Loucy (cell line): ENCODE data around the gene RPS24.

Experiments used
- H2AFZ ChIP-seq: fragments of 200-600 bp; sonication (generic); 2 replicates; pipeline ENCODE4 v1.6.0; 2016; ENCODE audit warnings: antibody characterized with exemption, mild to moderate bottlenecking, low read length, moderate library complexity
- H3F3A ChIP-seq: fragments of 200-600 bp; 2 replicates; pipeline ENCODE4 v1.6.0; 2016; ENCODE audit warnings: antibody characterized with exemption, low read depth, mild to moderate bottlenecking
- H3K27me3 ChIP-seq: fragments of 200-600 bp; sonication (generic); 2 replicates; pipeline ENCODE4 v1.6.1; 2014; ENCODE audit warnings: low read length, mild to moderate bottlenecking; ENCODE audit not compliant: insufficient read depth, poor library complexity, severe bottlenecking
- H3K36me3 ChIP-seq: fragments of 200-600 bp; sonication (generic); 2 replicates; pipeline ENCODE4 v1.6.1; 2016; ENCODE audit warnings: low read length; ENCODE audit not compliant: insufficient read depth
- H3K4me1 ChIP-seq: fragments of 200-600 bp; sonication (generic); 2 replicates; pipeline ENCODE4 v1.5.1; 2014; ENCODE audit warnings: low read length, mild to moderate bottlenecking; ENCODE audit not compliant: insufficient read depth, poor library complexity, severe bottlenecking
- H3K4me2 ChIP-seq: fragments of 200-600 bp; sonication (generic); 2 replicates; pipeline ENCODE4 v1.6.0; 2014; ENCODE audit warnings: antibody characterized with exemption, low read length, low read depth, mild to moderate bottlenecking; ENCODE audit not compliant: poor library complexity, severe bottlenecking
- H3K4me3 ChIP-seq: fragments of 200-600 bp; sonication (generic); 2 replicates; pipeline ENCODE4 v1.5.1; 2014; ENCODE audit warnings: low read length, mild to moderate bottlenecking, mixed read lengths; ENCODE audit not compliant: poor library complexity, severe bottlenecking
- H3K79me2 ChIP-seq: fragments of 200-600 bp; sonication (generic); 2 replicates; pipeline ENCODE4 v1.6.1; 2014; ENCODE audit warnings: low read length; ENCODE audit not compliant: insufficient read depth
- H3K9ac ChIP-seq: fragments of 200-600 bp; sonication (generic); 2 replicates; pipeline ENCODE4 v1.6.0; 2014; ENCODE audit warnings: mild to moderate bottlenecking, low read depth, low read length, moderate library complexity; ENCODE audit not compliant: poor library complexity, severe bottlenecking
- H3K9me2 ChIP-seq: fragments of 200-600 bp; sonication (generic); replicated peaks from 2 replicates; pipeline ENCODE4 v1.6.1; 2016; ENCODE audit warnings: low read depth, low read length, mixed read lengths
- H3K9me3 ChIP-seq: fragments of 200-600 bp; sonication (generic); 2 replicates; pipeline ENCODE4 v1.6.1; 2014; ENCODE audit warnings: mild to moderate bottlenecking, antibody characterized with exemption, low read length, low read depth; ENCODE audit not compliant: insufficient read depth
- H4K20me1 ChIP-seq: fragments of 200-600 bp; sonication (generic); 2 replicates; pipeline ENCODE4 v1.6.0; 2014; ENCODE audit warnings: antibody characterized with exemption, low read length, mild to moderate bottlenecking; ENCODE audit not compliant: insufficient read depth, poor library complexity, severe bottlenecking
- EZH2phosphoT487 ChIP-seq: fragments of 200-600 bp; IDR thresholded peaks from 2 replicates; pipeline ENCODE4 v1.6.1; 2018; ENCODE audit warnings: antibody characterized with exemption, mild to moderate bottlenecking, moderate library complexity, borderline replicate concordance
- TF ChIP-seq, protein P1 (sequence below): fragments of 200-600 bp; sonication (generic); conservative IDR thresholded peaks from 2 replicates; pipeline ENCODE4 v1.5.1; 2014; ENCODE audit warnings: mild to moderate bottlenecking, antibody characterized with exemption, low read length

RPS24 gene

DNA sequence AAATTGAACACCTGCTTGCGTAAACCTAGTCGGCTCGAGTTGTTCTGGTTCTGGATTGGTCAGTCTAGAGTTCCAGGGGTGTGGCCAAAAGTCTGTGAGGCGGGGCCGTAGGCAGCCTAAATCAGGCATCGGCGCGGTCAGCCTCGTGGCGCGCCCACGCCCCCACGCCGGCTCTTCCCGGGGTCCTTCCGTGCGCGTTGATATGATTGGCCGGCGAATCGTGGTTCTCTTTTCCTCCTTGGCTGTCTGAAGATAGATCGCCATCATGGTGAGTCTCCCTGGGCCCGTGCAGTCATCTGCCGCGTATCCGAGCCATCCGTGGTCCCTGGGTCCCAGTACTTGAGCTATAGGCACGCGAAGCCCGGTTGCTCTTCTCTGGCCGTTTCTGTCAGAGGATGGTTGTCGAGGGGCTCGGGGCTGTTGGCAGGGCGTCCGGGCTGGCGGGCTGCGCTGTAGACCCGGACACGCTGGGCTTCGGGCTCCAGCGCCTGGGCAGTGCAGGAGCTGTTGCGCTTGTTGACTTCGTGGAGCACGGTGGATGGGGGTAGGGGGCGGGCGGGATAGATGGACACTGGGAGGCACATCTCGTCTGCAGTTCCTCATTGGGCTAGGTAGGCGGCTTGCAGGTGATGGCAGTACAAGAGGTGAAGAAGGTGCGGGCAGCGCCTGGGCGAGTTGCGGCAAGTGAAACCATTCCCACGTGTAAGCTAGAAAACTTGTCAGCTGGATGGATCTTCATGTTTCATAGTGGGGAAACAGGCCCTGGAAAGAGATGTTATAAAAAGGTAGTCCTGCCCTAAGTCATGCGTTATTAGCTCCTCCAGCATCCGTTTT is at the start of gene RPS24:
Gene RPS24 (plus strand): TSS at position 227 of the 834 bp plus-strand sequence. CDS start 39 bp downstream, at position 266.
- H3K4me1 ChIP-seq: peaks cover 51% of the 10 kb centered on the region
- H3K9me2 ChIP-seq: no peaks in the 10 kb centered on the region
- peak within 1 kb of the TSS; percentile 97 for H3K9ac ChIP-seq
- H3F3A ChIP-seq: 0 out of 2 replicates have a peak, but pooled peaks cover 3% of the 10 kb centered on the region
- peaks cover 10% of the 10 kb centered on the region for H3K27me3 ChIP-seq
- peak within 1 kb of the TSS; percentile 83 for H3K4me3 ChIP-seq
- H3K9me3 ChIP-seq: no peaks in the 10 kb centered on the region
- peaks cover 36% of the 10 kb centered on the region for H3K36me3 ChIP-seq
- no peak for TF ChIP-seq EZH2phosphoT487
- TF ChIP-seq, protein P1, sequence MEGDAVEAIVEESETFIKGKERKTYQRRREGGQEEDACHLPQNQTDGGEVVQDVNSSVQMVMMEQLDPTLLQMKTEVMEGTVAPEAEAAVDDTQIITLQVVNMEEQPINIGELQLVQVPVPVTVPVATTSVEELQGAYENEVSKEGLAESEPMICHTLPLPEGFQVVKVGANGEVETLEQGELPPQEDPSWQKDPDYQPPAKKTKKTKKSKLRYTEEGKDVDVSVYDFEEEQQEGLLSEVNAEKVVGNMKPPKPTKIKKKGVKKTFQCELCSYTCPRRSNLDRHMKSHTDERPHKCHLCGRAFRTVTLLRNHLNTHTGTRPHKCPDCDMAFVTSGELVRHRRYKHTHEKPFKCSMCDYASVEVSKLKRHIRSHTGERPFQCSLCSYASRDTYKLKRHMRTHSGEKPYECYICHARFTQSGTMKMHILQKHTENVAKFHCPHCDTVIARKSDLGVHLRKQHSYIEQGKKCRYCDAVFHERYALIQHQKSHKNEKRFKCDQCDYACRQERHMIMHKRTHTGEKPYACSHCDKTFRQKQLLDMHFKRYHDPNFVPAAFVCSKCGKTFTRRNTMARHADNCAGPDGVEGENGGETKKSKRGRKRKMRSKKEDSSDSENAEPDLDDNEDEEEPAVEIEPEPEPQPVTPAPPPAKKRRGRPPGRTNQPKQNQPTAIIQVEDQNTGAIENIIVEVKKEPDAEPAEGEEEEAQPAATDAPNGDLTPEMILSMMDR: no peak
- H2AFZ ChIP-seq: peak within 1 kb of the TSS; percentile 98
- peaks cover 48% of the 10 kb centered on the region for H4K20me1 ChIP-seq
- H3K79me2 ChIP-seq: peaks cover 57% of the 10 kb centered on the region
- peak within 1 kb of the TSS; percentile 95 for H3K4me2 ChIP-seq

DNA sequence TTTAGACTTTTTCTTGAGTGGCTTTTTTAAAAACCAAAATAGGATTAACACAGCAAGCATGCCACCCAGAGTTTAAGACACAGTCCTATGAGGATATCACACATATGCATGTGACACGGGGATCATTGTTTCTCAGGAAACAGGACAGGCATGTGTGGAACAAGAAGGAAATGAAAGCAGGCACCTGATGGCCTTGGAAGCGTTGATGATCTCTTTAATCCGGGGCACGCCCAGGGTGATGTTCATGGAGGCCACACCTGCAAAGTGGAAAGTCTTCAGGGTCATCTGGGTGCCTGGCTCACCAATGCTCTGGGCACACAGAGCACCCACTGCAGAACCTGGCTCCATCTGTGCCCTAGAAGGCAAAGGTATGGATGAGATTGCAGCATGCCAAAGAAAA is 48.7 kb upstream of the RPS24 start:
- Histone ChIP-seq H2AFZ (no peak overlapping the region), H3K4me3 (no peak overlapping the region), H3K4me1 (no peaks in the 10 kb centered on the region), H3F3A (no peaks in the 10 kb centered on the region), H3K9ac (no peak overlapping the region), H3K79me2 (no peaks in the 10 kb centered on the region), H3K27me3 (no peaks in the 10 kb centered on the region), H3K9me2 (no peaks in the 10 kb centered on the region), H4K20me1 (no peaks in the 10 kb centered on the region), H3K4me2 (no peak overlapping the region), H3K36me3 (peaks cover 90% of the 10 kb centered on the region; the same call in 1 of the 2 replicates), H3K9me3 (no peaks in the 10 kb centered on the region)
- no peak for TF ChIP-seq EZH2phosphoT487
- TF ChIP-seq, protein P1: no peak

DNA sequence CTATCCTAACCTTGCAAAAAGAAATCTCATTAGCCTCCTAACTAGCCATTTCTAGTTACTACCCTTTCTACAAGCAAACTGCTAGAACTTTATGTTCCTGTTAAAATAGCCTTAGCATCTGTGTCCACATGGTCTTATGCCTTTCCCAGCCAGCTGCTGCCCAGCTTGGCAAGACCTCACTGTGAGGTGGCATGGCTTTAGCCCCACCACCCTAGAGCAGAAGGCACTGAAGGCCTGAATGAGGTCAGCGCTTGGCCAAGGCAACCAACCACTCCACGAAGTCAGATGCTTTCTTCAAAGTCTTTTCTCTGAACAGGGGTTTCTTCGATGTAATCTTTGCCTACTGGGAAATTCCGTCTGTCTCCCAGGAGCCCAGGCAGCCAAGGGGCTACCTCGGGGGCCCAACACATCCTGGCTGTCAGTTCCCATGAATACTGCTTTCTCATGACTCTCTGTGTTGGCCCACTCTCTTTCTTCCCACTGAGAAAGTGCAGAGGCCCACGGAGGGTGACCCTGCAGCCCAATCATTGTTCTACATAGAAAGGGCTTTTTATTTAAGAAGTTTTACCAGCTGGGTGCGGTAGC is 45.9 kb upstream of the RPS24 start:
- peaks cover 94% of the 10 kb centered on the region; the same call in 1 of the 2 replicates for H3K36me3 ChIP-seq
- no peaks in the 10 kb centered on the region for H3K27me3 ChIP-seq
- H3K4me2 ChIP-seq: no peak overlapping the region
- no peak overlapping the region for H3K9ac ChIP-seq
- H3K9me3 ChIP-seq: no peaks in the 10 kb centered on the region
- H3K4me3 ChIP-seq: no peak overlapping the region
- no peaks in the 10 kb centered on the region for H3K9me2 ChIP-seq
- no peak for TF ChIP-seq EZH2phosphoT487
- TF ChIP-seq, protein P1: no peak
- no peaks in the 10 kb centered on the region for H3F3A ChIP-seq
- H4K20me1 ChIP-seq: no peaks in the 10 kb centered on the region
- no peaks in the 10 kb centered on the region for H3K79me2 ChIP-seq
- no peaks in the 10 kb centered on the region for H3K4me1 ChIP-seq
- no peak overlapping the region for H2AFZ ChIP-seq
